Spleen (tissue), 7 donors: Measurements from ENCODE around the gene C4orf33.

Experiments
- POLR2A ChIP-seq, 3 donors: fragments of 450-650 bp; IDR thresholded peaks; one replicate each; pipeline ENCODE4 v1.5.1; 2017; ENCODE audit warnings: antibody characterized with exemption in 3 of 3, mild to moderate bottlenecking in 1 of 3
- POLR2AphosphoS5 ChIP-seq, 3 donors: sonication (generic); formaldehyde crosslinking; IDR thresholded peaks; one replicate each; pipeline ENCODE4 v1.5.1; 2017; ENCODE audit warnings: antibody characterized with exemption in 3 of 3
- TF ChIP-seq, protein P1 (sequence below), 11 experiments: fragments of 200-600 bp in 7 of 11; fragments of 450-650 bp in 4 of 11; sonication (generic) in 4 of 11; IDR thresholded peaks in 8 of 11; conservative IDR thresholded peaks in 3 of 11; 1 replicate in 7 of 11; 2 replicates in 4 of 11; pipeline versions ENCODE4 v1.4.0 to v1.8.0; 2016 to 2021; ENCODE audit warnings: antibody characterized with exemption in 11 of 11, inconsistent platforms in 4 of 11, mild to moderate bottlenecking in 1 of 11
- donor health status: DM: no; HTN: no; CAD: no; lungs with moderate emphysema.
- donor health status: DM: no; HTN: no; CAD: no.
- donor health status: DM: no; HTN: no; CAD: no.

GRCh38 chr4:129094347-129094746 lies 1.6 kb upstream of the C4orf33 start:
- TF ChIP-seq, protein P1, sequence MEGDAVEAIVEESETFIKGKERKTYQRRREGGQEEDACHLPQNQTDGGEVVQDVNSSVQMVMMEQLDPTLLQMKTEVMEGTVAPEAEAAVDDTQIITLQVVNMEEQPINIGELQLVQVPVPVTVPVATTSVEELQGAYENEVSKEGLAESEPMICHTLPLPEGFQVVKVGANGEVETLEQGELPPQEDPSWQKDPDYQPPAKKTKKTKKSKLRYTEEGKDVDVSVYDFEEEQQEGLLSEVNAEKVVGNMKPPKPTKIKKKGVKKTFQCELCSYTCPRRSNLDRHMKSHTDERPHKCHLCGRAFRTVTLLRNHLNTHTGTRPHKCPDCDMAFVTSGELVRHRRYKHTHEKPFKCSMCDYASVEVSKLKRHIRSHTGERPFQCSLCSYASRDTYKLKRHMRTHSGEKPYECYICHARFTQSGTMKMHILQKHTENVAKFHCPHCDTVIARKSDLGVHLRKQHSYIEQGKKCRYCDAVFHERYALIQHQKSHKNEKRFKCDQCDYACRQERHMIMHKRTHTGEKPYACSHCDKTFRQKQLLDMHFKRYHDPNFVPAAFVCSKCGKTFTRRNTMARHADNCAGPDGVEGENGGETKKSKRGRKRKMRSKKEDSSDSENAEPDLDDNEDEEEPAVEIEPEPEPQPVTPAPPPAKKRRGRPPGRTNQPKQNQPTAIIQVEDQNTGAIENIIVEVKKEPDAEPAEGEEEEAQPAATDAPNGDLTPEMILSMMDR (IDR thresholded peaks at IDR 0.05 in 8 of 11, conservative IDR thresholded peaks at IDR 0.05 in 3 of 11), result no peak
- no peak for TF ChIP-seq POLR2AphosphoS5 (IDR thresholded peaks at IDR 0.05)
- TF ChIP-seq POLR2A (IDR thresholded peaks at IDR 0.05), result no peak
